Thoracic aorta (tissue), 2 donors: ENCODE results near the gene SLFN11. TPM values are rescaled to one million over a fixed set of nuclear protein-coding genes. Genes with fewer than 3 reads are reported as not detected.

Experiments
- ATAC-seq: fragments of 150-250 bp; one replicate; pipeline ENCODE4 v1.8.0; 2017; ENCODE audit warnings: low read depth; ENCODE audit not compliant: insufficient number of reproducible peaks, low FRiP score
- DNase-seq: peaks from one replicate; pipeline ENCODE4 v3.0.0-alpha.2; 2020; ENCODE audit warnings: low spot score
- H3K27ac ChIP-seq, 2 donors: fragments of 200-600 bp; sonication (generic); 1 replicate in 1 of 2; 2 replicates in 1 of 2; pipeline ENCODE4 v1.5.1; 2016; ENCODE audit warnings: mild to moderate bottlenecking in 2 of 2, moderate library complexity in 2 of 2
- H3K27me3 ChIP-seq: fragments of 200-600 bp; sonication (generic); replicated peaks from 2 replicates; pipeline ENCODE4 v1.6.0; 2016; ENCODE audit warnings: mild to moderate bottlenecking; ENCODE audit not compliant: insufficient read depth
- H3K36me3 ChIP-seq: fragments of 200-600 bp; sonication (generic); one replicate; pipeline ENCODE4 v1.5.1; 2016
- H3K4me1 ChIP-seq, 2 donors: fragments of 200-600 bp; sonication (generic); 1 replicate in 1 of 2; 2 replicates in 1 of 2; pipeline versions ENCODE4 v1.5.1 to v1.6.0; 2016; ENCODE audit warnings: low read depth in 2 of 2, mild to moderate bottlenecking in 1 of 2; ENCODE audit not compliant: control insufficient read depth in 1 of 2
- H3K4me3 ChIP-seq: fragments of 200-600 bp; sonication (generic); 2 replicates; pipeline ENCODE4 v1.5.1; 2016; ENCODE audit warnings: mild to moderate bottlenecking
- H3K9me3 ChIP-seq: fragments of 200-600 bp; sonication (generic); 2 replicates; pipeline ENCODE4 v1.5.1; 2016
- CTCF ChIP-seq: fragments of 200-600 bp; sonication (generic); IDR thresholded peaks from one replicate; pipeline ENCODE4 v1.5.1; 2019; ENCODE audit warnings: antibody characterized with exemption
- total RNA-seq, 2 donors: library from RNA; depleted of rRNA; stranded (reverse); fragments of >200 nt; gene quantifications; one replicate each; pipeline versions ENCODE4 v1.1.0 to v1.2.3, GENCODE V29; 2016

The SLFN11 gene
- total RNA-seq, 2 donors from 2014 or later: 53.5 to 87.1 TPM

GRCh38 chr17:35377706-35378105, 4.3 kb upstream of the SLFN11 start:
- Histone ChIP-seq H3K27me3 (no peaks in the 10 kb centered on the region), H3K4me3 (no peak overlapping the region), H3K9me3 (no peaks in the 10 kb centered on the region), H3K4me1 (peaks cover 9% of the 10 kb centered on the region in 2 donors), H3K36me3 (no peaks in the 10 kb centered on the region), H3K27ac (no peak overlapping the region)
- TF ChIP-seq CTCF: no peak
- ATAC-seq: no peak
- DNase-seq: no peak

- peaks cover 9% of the 10 kb centered on the region in 2 donors for H3K4me1 ChIP-seq
- H3K4me3 ChIP-seq: no peak overlapping the region
- no peaks in the 10 kb centered on the region for H3K36me3 ChIP-seq
- no peak for TF ChIP-seq CTCF
- no peak for DNase-seq
- ATAC-seq: no peak
- no peaks in the 10 kb centered on the region for H3K9me3 ChIP-seq
- H3K27ac ChIP-seq: no peak overlapping the region
- H3K27me3 ChIP-seq: no peaks in the 10 kb centered on the region
Observed at GRCh38 chr17:35377068-35377467, 3.6 kb upstream of the SLFN11 start.

GRCh38 chr17:35376245-35376644, 2.8 kb upstream of the SLFN11 start:
- H3K27me3 ChIP-seq: no peaks in the 10 kb centered on the region
- peaks cover 9 to 11% of the 10 kb centered on the region in 2 donors for H3K4me1 ChIP-seq
- no peaks in the 10 kb centered on the region for H3K9me3 ChIP-seq
- DNase-seq: no peak
- peak overlapping the region; percentile 14 for H3K4me3 ChIP-seq
- no peak for ATAC-seq
- TF ChIP-seq CTCF: no peak
- H3K36me3 ChIP-seq: no peaks in the 10 kb centered on the region
- H3K27ac ChIP-seq: peak overlapping the region in 1 of 2 donors; percentile 56

- Histone ChIP-seq H3K27ac (peak overlapping the region; percentile 98 to 99), H3K4me3 (peak overlapping the region; percentile 88), H3K36me3 (no peaks in the 10 kb centered on the region), H3K27me3 (no peaks in the 10 kb centered on the region), H3K4me1 (peaks cover 9 to 14% of the 10 kb centered on the region in 2 donors), H3K9me3 (no peaks in the 10 kb centered on the region)
- DNase-seq (no peak), ATAC-seq (no peak)
- no peak for TF ChIP-seq CTCF
Observed at GRCh38 chr17:35374766-35375344, 1.4 kb upstream of the SLFN11 start.

GRCh38 chr17:35373984-35374765, 754 bp upstream of the SLFN11 start:
- peak overlapping the region; percentile 98 to 99 for H3K27ac ChIP-seq
- no peak for TF ChIP-seq CTCF
- DNase-seq (no peak), ATAC-seq (peak; percentile 64)
- peaks cover 9 to 14% of the 10 kb centered on the region in 2 donors for H3K4me1 ChIP-seq
- H3K36me3 ChIP-seq: no peaks in the 10 kb centered on the region
- peak overlapping the region; percentile 88 for H3K4me3 ChIP-seq
- no peaks in the 10 kb centered on the region for H3K27me3 ChIP-seq
- no peaks in the 10 kb centered on the region for H3K9me3 ChIP-seq
